NCI-H748 (cell line): ENCODE results near the gene AIG1.

Source experiments
- DNase-seq: peaks from one replicate; lab custom pipeline; 2025; ENCODE audit not compliant: unreplicated experiment; lab: John Stamatoyannopoulos, UW

The AIG1 gene

DNA sequence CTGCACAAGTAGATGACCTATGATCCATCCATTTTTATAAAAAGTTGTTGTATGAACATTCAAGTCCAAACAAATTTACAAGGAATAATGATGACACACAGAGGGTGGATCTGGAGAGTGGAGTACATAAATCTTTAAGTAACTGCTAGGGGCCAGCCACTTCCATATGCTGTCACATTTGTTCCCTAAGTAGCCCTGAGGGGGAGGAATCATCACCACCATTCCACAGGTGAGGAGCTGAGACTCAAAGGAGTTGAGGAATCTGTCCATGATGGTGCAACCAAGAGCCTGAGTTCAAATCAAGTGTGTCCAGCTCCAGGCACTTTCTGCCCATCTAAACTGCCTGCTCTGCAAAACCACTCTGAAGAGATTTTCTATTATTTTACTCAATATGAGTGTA, 132.1 kb downstream of the AIG1 start:
- no peak for DNase-seq

DNA sequence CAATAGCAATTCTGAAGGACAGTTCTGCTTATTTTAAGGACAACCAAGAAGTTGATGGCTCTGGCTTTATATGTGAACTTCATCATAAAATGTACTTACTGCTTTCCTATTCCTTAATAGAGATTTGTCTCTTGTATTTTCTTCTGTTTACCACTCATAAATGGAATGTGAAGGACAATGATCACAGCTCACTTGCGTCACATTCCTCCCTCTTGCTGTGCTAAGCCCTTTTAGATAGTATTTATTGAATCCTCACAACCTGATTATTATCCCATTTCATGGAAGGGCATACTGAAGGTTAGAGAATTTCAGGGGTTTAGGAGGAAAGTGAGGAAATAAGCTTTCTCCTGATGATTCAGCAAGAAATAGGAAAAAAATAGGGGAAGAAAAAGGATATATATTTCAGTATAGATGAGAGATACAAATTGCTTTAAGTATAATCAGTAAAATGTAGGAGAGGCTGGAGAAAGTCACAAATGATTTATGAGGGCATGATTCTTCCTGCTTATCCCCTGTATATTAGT, 132.9 kb downstream of the AIG1 start:
- DNase-seq, result no peak

DNA sequence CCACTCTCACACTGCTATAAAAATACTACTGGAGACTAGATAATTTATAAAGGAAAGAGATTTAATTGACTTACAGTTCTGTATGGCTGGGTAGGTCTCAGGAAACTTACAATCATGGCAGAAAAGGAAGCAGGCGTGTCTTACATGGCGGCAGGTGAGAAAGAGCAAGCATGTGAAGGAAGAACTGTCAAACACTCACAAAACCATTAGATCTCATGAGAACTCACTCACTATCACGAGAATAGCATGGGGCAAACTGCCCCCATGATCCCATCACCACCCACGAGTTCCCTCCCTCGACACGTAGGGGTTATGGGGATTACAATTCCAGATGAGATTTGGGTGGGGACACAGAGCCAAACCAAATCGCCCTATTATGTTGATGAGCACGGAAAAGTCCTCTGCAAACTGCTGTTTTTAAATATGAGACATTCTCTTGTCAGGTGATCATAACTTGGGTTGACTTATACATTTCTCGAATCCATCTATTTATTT, 133.5 kb downstream of the AIG1 start:
- no peak for DNase-seq

DNA sequence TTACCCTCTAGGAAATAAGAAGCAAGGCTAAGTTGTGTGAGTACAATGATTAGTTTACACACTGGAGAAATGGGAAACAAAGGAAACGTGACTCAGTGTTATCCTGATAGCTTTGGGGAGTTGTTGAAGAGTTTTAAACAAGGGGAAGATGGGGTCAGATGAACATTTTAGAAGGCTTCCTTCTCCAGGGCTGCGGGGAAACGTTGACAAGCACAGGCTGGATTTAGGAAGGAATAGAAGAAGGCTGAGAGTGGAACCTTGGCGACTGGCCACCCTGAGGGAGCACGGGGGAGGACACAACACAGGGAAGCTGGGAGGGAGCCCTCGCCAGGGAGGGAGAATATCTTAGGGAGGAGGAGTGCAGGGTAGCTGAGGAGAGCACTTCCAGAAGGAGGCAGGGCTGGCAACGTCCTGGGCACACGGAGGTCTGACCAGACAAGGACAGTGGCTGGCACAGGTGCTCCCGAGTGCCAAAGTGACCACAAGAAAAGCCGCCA, 134.7 kb downstream of the AIG1 start:
- DNase-seq, result no peak

DNA sequence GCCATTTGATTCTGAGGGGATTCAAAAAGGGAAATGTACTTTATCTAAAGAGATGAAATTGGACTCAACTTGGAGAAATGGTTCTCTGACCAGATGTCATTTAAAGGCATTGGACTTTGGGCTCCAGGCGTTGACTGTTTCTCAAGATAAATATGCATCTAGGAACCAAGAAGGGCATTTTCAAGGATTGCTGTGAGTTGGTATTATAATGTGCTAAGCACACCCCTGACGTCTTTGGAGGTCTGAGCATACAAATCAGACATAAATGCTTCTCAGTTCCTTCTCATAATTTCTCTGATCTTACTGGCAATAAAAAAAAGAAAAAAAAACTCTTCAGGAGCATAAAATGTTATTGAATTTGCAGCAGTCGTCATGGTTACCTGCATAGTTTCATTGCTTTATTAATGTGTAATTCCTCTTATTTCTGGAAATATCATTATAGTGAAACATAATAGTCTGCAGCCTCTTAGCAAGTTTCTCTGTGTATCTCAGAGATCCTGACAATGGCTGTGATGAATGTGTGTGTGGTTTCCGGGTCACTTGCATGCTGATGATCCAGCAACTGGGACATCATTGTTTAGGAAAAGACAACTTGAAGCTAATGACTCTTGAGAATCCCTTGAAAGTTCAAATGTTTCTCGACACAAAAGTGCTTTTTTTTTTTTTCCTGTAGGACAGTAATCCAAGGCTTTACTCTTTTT, 136.0 kb downstream of the AIG1 start:
- no peak for DNase-seq

DNA sequence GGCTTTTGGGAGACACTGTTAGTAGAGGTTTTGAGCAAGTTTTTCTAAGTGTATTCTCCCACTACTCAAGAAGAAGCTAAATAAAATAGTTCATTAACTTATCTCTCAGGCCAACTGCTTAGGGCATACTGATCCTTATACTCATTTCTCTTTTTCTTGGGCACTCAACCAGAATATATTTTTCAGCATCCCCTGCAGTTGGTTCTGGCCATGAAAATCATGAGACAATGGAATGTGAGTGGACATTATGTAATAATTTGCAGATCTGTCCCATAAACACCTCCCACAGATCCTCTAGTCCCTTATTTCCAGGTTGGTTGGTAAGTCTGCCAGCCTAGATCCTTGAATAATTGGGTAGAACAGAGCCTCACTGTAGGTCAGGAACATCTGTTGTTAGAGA, 136.7 kb downstream of the AIG1 start:
- no peak for DNase-seq

DNA sequence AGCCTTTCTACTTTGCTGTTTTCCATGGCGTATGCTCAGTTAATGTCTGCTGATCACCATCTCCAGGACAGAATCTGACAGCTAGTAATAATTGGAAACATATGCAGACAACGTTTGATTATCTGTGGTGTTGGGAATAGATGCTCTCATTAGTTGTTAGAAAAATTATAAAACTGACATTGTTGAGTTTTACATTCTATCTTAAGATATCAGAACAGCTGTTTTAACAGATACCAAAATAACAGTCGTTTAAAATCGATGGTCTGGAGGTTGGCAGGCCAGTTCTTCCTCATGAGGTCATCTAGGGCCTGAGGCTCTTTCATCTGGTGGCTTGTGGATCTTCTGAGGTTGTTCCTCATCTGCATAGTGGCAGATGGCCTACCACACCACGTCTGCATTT, 137.6 kb downstream of the AIG1 start:
- DNase-seq, result no peak

DNA sequence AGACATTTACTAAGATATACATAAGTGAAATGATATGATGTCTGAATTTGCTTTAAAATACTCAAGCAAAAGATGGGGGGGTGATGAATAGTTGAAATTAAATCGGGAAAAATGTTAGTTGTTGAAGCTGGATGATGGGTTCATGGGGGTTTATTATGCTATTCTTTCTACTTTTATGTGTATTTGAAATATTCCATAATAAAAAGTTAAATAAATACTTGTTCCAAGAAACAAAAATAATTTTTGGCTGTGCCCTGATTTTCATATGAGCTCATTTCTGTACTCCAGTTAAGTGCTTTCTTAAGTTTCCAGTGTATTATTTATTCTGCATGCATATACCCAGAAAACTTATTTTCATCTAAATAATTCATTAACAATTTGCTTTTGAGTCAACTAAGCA, 138.6 kb downstream of the AIG1 start:
- no peak for DNase-seq

DNA sequence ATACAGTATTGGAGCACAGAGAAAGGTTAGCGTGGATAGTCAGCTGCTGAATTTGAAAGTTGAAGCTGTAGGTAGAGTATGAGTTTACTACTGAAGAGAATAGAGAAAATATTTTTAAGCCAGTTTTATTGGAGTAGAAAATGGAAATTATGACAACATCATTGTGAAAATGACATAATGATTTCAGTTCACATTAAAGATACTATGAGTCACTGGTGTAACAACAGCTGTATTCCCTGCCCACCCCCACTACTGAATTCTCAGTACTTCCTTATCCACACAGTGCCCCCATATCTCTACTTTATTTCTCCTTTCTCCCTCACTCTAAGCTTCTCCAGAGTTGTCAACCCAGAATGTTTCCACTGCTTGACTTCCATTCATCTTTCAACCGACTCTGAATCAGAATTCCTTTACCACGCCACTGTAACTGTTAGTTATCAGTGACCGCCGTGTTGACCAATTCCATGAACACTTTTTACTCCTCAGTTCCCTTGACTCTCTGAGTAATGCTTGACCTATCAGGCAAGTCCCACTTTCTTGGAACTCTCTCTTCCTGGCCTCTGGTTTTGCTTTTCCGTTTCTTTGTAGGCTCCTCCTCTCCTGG, 139.6 kb downstream of the AIG1 start:
- no peak for DNase-seq

DNA sequence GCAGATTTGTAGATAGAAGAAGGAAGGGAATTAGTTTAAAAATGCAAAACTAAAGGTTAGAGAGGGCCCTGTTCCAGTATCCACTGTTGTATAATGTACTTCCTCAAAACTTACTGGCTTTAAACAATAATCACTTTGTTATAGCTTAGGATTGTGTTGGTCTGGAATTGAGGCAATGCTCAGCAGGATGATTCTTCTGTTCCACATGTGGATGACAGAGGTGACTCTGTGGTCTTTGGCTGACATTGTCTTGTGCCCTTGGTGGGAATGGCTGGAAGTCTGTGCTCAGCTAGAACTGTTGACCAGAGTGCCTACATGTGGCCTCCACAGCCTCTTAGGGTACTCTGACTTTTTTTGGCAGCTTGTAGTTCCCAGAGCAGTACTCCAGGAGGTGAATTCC, 143.4 kb downstream of the AIG1 start:
- no peak for DNase-seq

DNA sequence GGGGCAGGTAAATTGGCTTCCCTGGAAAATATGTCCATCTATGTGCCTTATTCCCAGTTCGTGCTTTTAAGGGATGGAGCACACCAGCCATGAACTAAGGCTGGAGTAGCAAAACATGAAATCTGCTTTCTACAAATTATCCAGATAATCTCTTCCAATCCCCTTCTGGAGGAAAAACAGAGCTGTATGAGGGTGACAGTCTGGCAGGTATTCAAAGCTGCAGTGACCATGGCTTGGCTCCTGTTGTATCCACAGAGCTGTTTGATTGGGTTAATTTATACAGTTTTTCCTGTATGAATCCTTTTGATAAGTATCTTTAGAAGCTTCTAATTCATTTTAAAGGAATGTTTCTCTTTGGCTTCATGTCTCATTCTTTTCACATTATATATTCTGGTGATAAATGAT, 144.4 kb downstream of the AIG1 start:
- DNase-seq, result no peak

DNA sequence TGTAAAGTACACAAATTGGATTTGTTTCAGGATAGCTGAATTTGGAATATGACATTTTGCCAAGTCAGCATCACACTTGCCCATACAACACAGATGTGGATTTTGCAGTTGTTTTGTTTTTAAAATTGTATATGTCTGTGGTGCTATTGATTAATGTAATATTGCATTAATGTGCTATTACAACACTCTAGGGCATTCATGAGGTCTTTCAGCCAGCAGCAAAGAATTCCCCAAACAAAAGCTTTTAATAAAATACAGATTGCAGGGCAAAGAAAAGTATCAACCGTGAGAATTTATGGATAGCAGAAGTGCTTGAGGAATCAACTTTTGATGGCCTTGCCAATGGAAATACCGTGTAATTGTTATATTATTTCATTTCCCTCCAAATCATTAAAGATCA, 144.9 kb downstream of the AIG1 start:
- no peak for DNase-seq

DNA sequence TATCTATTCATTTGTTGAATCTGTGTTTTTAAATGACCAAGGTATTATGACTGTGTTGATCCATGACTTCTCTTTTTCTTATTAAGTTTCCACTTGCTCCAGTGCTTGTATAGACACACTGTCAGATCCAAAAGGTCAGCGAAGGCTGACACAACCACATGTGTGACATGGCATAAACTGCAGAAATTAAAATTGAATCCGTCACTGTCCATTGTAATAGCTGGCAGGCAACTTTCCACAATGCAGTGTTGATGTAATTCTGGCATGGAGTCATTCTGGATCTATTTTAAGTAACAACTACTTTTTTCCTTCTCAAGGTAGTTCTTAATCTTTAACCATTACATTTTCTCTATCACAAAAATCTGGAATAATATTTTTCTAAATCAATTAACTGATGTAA, 145.3 kb downstream of the AIG1 start:
- no peak for DNase-seq

DNA sequence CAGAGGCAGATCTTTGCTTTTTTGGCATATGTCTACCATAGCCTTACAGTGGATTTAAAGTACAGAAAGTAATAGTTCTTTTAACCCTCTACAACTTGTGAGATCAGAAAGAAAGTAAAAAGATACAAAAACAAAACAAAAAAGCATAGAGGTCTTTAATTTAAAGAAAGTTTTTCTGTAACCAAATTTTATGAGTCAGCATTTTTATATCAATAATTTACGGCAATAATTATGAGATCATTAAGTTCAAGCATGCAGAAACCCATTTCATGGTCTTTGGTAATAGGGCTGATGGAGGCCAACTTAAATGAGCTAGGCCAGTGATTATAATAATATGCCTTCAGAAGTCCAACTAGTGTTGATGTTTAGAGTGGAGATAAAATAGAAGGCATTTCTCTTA, 145.9 kb downstream of the AIG1 start:
- no peak for DNase-seq

DNA sequence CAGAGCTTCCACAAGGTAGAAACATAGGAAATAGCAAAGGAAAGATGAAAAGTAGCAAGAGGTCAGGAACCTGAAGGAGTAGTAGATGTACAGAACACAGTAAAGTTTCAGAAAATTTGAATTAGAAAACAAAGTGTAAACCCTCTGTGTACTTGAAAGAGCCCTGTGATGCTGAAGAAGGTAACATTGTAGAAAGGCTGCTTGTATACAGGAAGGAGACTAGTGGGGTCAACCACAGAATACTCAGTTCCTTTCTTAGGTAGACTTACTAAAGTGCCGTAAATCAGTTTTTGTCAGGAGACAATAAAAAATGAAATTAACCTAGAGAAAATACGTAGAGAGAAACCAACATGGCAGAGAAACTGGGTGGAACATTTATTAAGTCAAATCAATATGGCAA, 149.7 kb downstream of the AIG1 start:
- DNase-seq, result no peak

DNA sequence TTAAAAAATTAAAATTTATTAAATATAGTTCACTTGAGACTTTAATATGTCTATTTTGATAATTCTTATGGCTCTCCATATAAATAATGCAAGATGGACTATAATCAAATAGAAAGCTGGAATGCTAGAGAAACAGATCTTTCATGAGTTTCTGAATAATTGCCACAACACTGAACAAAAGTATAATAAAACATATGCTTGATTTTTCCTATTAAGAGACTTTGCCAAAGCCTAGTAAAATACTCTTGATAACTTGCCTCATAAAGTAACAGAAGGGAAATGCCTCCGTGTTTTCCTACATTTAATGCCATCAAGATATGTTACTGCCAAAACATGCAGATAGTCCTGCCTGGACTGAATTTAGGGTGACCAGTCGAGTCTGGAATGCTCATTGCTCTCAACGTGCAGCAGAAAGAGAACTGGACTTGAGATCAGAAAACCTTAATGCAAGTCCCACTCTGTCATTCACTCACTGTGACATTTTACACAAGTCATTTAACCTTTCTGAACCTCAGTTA, 153.2 kb downstream of the AIG1 start:
- DNase-seq, result no peak

DNA sequence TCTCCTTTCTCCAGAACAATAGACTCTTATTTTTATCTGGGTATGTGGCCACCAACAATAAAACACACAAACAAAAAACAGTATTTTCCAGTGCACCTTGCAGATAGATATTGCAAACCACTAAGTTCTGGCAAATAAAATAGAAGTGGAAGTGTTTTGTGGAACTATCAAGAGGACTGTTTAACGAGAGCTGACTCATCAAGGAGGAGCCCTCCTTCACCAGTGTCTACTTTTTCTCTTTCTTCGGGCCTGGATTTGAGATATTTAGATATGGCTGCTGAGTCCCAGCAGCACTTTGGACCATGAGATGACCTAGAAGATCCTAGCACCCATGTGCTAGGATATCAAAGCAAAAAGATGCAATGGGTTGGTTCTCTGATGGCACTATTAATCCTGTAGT, 154.7 kb downstream of the AIG1 start:
- no peak for DNase-seq

DNA sequence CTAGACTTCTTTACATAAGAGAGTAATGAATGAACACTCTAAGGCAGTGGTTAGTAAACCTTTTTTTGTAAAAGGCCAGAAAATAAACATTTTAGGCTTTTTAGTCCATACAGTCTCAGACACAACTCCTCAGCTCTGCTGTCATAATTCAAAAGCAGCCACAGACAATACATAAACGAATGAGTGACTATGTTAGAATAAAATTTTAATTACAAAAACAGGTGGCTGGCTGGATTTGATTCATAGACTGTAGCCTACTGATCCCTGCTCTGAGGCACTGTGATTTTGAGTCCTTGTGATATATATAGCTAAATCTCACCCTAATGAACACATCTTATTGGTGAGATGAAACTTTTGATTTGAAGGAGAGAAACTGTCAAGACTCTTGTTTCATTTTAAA, 155.1 kb downstream of the AIG1 start:
- no peak for DNase-seq

DNA sequence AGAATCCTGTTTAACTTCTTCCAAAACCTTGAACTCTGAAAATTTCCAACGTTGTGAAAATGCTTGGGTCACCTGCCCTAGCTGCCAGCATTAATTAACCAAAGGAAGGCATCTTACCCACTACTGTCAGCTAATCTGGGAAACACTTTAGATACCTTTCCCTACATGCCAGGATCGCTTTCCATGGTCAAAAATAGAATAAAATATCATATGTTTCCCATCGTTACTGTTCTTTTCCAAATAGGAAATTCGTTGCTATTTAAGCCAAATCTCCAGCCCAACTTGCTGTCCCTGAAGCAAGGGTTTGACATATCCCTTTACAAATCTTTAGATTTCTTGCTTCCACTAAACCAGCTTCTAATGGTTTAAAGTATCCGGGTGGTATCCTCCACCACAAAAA, 157.5 kb downstream of the AIG1 start:
- DNase-seq, result no peak

DNA sequence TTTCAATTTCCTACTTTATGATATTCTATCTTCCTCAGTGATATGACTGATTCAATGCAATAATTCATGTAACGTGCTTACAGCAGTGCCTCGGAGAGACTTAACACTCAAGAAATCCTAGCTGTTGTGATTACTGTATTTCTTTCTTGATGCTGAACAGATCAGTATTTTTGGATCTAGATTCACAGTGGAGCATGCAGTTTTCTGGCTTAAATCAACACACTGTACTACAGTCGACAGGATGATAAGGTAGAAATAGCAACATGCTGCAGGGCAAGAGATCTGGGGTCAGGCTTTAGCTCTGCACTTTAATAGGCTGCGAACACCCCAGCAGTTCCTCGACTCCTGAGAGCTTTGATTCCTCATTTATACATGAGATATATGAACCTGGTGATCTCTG, 161.0 kb downstream of the AIG1 start:
- DNase-seq, result no peak

DNA sequence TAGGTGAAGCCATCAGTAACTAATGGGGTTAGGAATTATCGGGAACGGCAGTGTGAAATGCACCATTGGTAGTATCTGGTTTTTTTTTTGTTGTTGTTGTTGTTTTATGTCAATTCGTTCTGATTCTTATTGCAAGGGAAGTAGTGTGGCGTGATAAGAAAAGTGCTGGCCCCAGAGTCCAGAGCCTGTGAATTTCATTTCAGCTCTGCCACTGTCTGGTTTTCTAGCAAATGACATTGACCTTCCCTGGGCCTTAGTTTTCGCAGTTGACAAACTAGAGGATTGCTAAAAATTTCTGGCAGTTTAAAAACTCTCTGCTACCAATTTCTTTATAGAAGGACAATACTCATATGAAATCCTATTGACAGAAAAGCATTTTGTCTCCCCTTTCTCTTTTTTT, 161.6 kb downstream of the AIG1 start:
- DNase-seq, result no peak

DNA sequence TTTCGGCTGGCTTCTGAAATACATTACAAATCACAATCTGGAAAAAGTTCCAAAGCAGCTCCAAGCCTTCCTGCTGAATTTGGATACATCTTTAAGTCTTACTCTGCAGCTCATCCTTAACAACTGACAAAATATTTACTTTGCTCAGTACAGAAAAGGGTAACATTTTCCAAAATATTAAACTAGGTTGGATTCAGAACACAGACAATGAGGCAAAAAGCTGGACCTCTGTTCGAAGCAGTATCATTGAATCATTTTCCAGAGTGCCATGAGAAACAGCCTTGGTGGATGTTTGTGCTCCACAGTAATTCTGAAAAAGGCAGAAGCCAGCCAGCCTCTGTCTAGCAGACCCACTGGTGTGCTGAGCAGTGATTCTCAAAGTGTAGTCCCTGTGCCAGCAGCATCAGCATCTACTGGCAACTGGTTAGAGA, 162.1 kb downstream of the AIG1 start:
- no peak for DNase-seq
